PC-3 (cell line): ENCODE data around the gene GCH1.

Experiments
- EZH2 ChIP-seq: fragments of 300-600 bp; sonication (generic); IDR thresholded peaks from one replicate; pipeline ENCODE4 v1.6.1; 2017; ENCODE audit warnings: antibody characterized with exemption, mild to moderate bottlenecking, low read length; ENCODE audit not compliant: unreplicated experiment
- TF ChIP-seq, protein P1 (sequence below): fragments of 300-600 bp; sonication (generic); conservative IDR thresholded peaks from 2 replicates; pipeline ENCODE4 v1.5.1; 2017; ENCODE audit warnings: antibody characterized with exemption, low read depth, mild to moderate bottlenecking, low read length

DNA sequence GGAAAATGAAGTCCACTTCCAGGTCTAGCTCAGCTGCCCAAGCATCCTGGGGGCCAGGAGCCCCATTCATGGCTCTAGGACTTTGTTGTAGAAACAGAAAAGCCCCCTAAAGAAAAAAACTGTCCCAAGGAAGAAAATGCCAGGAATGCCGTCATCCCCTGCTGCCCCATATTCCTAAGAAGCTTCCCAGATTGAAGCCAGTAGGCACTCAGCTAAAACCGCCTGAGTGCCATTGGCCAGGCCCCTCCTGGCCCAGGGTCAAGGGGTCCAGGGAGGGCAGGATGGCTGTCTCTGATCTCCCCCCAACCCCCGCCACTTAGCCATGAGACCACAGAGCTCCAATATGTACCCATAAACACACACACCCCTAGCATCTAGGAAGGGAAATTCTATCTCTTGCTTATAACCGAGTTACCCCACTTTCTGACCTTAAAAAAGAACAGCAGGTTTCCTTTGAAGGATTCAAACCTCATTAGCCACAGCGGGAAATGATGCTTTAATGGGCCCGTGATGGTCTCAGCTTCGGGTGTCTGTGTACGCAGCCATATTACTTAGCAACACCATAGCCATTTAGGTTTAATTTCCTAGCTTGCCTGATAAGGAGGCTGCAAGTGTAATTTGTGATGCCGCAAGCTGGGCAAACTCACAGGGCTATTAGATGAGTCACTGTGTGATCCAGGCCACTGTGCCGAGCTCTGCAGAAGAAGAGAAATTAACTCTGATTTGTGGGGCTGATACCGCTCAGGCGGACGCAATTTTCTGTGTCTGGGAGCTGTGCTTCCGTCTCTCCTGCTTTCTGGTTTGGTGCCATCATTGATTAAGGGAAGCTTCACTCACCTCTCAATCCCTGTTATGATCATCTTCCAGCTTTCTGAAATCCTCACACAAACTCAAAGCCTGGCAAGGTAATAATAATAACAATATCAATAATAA is 84.2 kb downstream of the GCH1 start:
- TF ChIP-seq, protein P1, sequence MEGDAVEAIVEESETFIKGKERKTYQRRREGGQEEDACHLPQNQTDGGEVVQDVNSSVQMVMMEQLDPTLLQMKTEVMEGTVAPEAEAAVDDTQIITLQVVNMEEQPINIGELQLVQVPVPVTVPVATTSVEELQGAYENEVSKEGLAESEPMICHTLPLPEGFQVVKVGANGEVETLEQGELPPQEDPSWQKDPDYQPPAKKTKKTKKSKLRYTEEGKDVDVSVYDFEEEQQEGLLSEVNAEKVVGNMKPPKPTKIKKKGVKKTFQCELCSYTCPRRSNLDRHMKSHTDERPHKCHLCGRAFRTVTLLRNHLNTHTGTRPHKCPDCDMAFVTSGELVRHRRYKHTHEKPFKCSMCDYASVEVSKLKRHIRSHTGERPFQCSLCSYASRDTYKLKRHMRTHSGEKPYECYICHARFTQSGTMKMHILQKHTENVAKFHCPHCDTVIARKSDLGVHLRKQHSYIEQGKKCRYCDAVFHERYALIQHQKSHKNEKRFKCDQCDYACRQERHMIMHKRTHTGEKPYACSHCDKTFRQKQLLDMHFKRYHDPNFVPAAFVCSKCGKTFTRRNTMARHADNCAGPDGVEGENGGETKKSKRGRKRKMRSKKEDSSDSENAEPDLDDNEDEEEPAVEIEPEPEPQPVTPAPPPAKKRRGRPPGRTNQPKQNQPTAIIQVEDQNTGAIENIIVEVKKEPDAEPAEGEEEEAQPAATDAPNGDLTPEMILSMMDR: no peak
- TF ChIP-seq EZH2: no peak
